H1 (cell line): ENCODE data around the gene ZAP70. TPM values are rescaled to one million over a fixed set of nuclear protein-coding genes. Genes with fewer than 3 reads are reported as not detected.

ENCODE experiments used
- CTCF ChIA-PET: fragments of 300-600 bp; sonication (Branson Sonifier 250); formaldehyde crosslinking; loops from one replicate; lab custom pipeline; 2021; ENCODE audit not compliant: partially characterized antibody; lab: Charles Lee
- POLR2A ChIA-PET: fragments of 300-600 bp; sonication (Branson Sonifier 250); formaldehyde crosslinking; loops from one replicate; lab custom pipeline; 2021; ENCODE audit warnings: inconsistent platforms; ENCODE audit not compliant: partially characterized antibody; lab: Charles Lee
- DNase-seq, 2 experiments: peaks; one replicate each; pipeline versions ENCODE4 v3.0.0 to v3.0.0-alpha.2; 2010 to 2022; ENCODE audit warnings: low spot score in 2 of 2, low read depth in 1 of 2, mixed read lengths in 1 of 2
- FAIRE-seq: peaks from 2 replicates; lab custom pipeline; 2011; peaks lifted over from hg19 to GRCh38; lab: Jason Lieb, UNC
- H2AFZ ChIP-seq: 2 replicates; pipeline ENCODE4 v1.8.1; 2012; ENCODE audit warnings: low read length, inconsistent platforms
- H2AK5ac ChIP-seq: 2 replicates; pipeline ENCODE4 v1.6.1; 2013; ENCODE audit warnings: low read depth, low read length
- H2BK120ac ChIP-seq: replicated peaks from 2 replicates; pipeline ENCODE3; 2013; ENCODE audit warnings: low read depth, low read length, inconsistent platforms
- H2BK12ac ChIP-seq: 2 replicates; pipeline ENCODE4 v1.6.1; 2013; ENCODE audit warnings: low read depth, low read length
- H2BK15ac ChIP-seq: 2 replicates; pipeline ENCODE4 v1.6.1; 2013; ENCODE audit warnings: low read length
- H2BK20ac ChIP-seq: 2 replicates; pipeline ENCODE4 v1.6.1; 2013; ENCODE audit warnings: low read length
- H2BK5ac ChIP-seq: 2 replicates; pipeline ENCODE4 v1.6.1; 2013; ENCODE audit warnings: low read depth, low read length
- H3K14ac ChIP-seq: 2 replicates; pipeline ENCODE4 v1.6.1; 2013; ENCODE audit warnings: inconsistent platforms; ENCODE audit not compliant: insufficient read length
- H3K18ac ChIP-seq: 2 replicates; pipeline ENCODE4 v1.6.1; 2013; ENCODE audit warnings: low read length; ENCODE audit errors: extremely low read depth
- H3K23ac ChIP-seq: 2 replicates; pipeline ENCODE4 v1.6.1; 2013; ENCODE audit warnings: inconsistent platforms; ENCODE audit not compliant: insufficient read length
- H3K23me2 ChIP-seq: 2 replicates; pipeline ENCODE4 v1.6.1; 2013; ENCODE audit warnings: low read depth, low read length
- H3K27ac ChIP-seq: 2 replicates; pipeline ENCODE4 v1.6.1; 2011; ENCODE audit warnings: low read depth, low read length, inconsistent platforms
- H3K27me3 ChIP-seq, 4 experiments: replicated peaks in 1 of 4; 1 replicate in 1 of 4; 2 replicates in 3 of 4; pipeline versions ENCODE4 v1.6.1 to v1.8.1; 2011 to 2013; ENCODE audit warnings: low read length in 3 of 4, mild to moderate bottlenecking in 3 of 4, inconsistent platforms in 2 of 4, mixed read lengths in 2 of 4, moderate library complexity in 1 of 4; ENCODE audit not compliant: control insufficient read depth in 3 of 4, insufficient read depth in 3 of 4; ENCODE audit errors: extremely low read depth in 1 of 4
- H3K36me3 ChIP-seq, 4 experiments: 2 replicates each; pipeline versions ENCODE4 v1.6.1 to v1.8.1; 2011 to 2013; ENCODE audit warnings: mild to moderate bottlenecking in 4 of 4, low read length in 3 of 4, moderate library complexity in 2 of 4, control low read depth in 1 of 4, inconsistent platforms in 1 of 4; ENCODE audit not compliant: insufficient read depth in 4 of 4, control insufficient read depth in 2 of 4
- H3K4ac ChIP-seq: replicated peaks from 2 replicates; pipeline ENCODE3; 2013; ENCODE audit warnings: low read length, low read depth, mixed read lengths, inconsistent platforms; ENCODE audit not compliant: insufficient read length
- H3K4me1 ChIP-seq, 4 experiments: replicated peaks in 1 of 4; 1 replicate in 1 of 4; 2 replicates in 3 of 4; pipeline versions ENCODE4 v1.6.1 to v1.8.1; 2011 to 2013; ENCODE audit warnings: low read length in 3 of 4, inconsistent platforms in 2 of 4, mixed read lengths in 1 of 4; ENCODE audit not compliant: insufficient read depth in 4 of 4, control insufficient read depth in 3 of 4
- H3K4me2 ChIP-seq, 2 experiments: 2 replicates each; pipeline versions ENCODE4 v1.6.1 to v1.8.1; 2011 to 2013; ENCODE audit warnings: low read depth in 2 of 2, low read length in 2 of 2, control low read depth in 1 of 2, inconsistent platforms in 1 of 2, mild to moderate bottlenecking in 1 of 2; ENCODE audit not compliant: insufficient read depth in 1 of 2
- H3K4me3 ChIP-seq, 4 experiments: fragments of 200-600, 300-600 bp in 1 of 4; sonication (generic), shearing (Covaris generic), sonication (Bioruptor Twin) in 1 of 4; 2 replicates each; pipeline versions ENCODE4 v1.5.1 to v1.8.1; 2011 to 2016; ENCODE audit warnings: low read length in 4 of 4, low read depth in 3 of 4, control low read depth in 2 of 4, inconsistent platforms in 2 of 4, mild to moderate bottlenecking in 2 of 4, mixed read lengths in 1 of 4, moderate library complexity in 1 of 4; ENCODE audit not compliant: insufficient read depth in 2 of 4; ENCODE audit errors: extremely low read depth in 1 of 4
- H3K56ac ChIP-seq: replicated peaks from 2 replicates; pipeline ENCODE3; 2013; ENCODE audit warnings: low read depth, mild to moderate bottlenecking, mixed read lengths, low read length, inconsistent platforms; ENCODE audit not compliant: insufficient read length
- H3K79me1 ChIP-seq: 2 replicates; pipeline ENCODE4 v1.6.1; 2013; ENCODE audit warnings: low read depth, low read length, control low read depth
- H3K79me2 ChIP-seq, 2 experiments: 2 replicates each; pipeline versions ENCODE4 v1.6.1 to v1.8.1; 2012 to 2013; ENCODE audit warnings: low read length in 2 of 2, mild to moderate bottlenecking in 2 of 2, inconsistent platforms in 1 of 2; ENCODE audit not compliant: insufficient read depth in 2 of 2, control insufficient read depth in 1 of 2
- H3K9ac ChIP-seq, 4 experiments: replicated peaks in 1 of 4; 1 replicate in 1 of 4; 2 replicates in 3 of 4; pipeline versions ENCODE4 v1.6.1 to v1.8.1; 2011 to 2013; ENCODE audit warnings: low read depth in 3 of 4, low read length in 3 of 4, control low read depth in 2 of 4, mild to moderate bottlenecking in 2 of 4, moderate library complexity in 2 of 4, inconsistent platforms in 1 of 4; ENCODE audit errors: extremely low read depth in 1 of 4
- H3K9me3 ChIP-seq, 2 experiments: 2 replicates each; pipeline versions ENCODE4 v1.6.1 to v1.8.1; 2012 to 2013; ENCODE audit warnings: mild to moderate bottlenecking in 2 of 2, moderate library complexity in 2 of 2, control low read depth in 1 of 2, inconsistent platforms in 1 of 2, low read depth in 1 of 2, low read length in 1 of 2, mixed read lengths in 1 of 2; ENCODE audit not compliant: insufficient read depth in 2 of 2
- H4K20me1 ChIP-seq, 2 experiments: replicated peaks in 1 of 2; 2 replicates each; pipeline versions ENCODE3 to v1.8.1; 2011 to 2013; ENCODE audit warnings: inconsistent platforms in 2 of 2, low read length in 2 of 2, mild to moderate bottlenecking in 1 of 2; ENCODE audit not compliant: insufficient read depth in 2 of 2, control insufficient read depth in 1 of 2
- H4K5ac ChIP-seq: 2 replicates; pipeline ENCODE4 v1.6.1; 2013; ENCODE audit warnings: low read length, low read depth, mixed read lengths, inconsistent platforms; ENCODE audit not compliant: insufficient read length
- H4K8ac ChIP-seq: 2 replicates; pipeline ENCODE4 v1.8.0; 2013; ENCODE audit warnings: mild to moderate bottlenecking, moderate library complexity, low read length, inconsistent platforms; ENCODE audit not compliant: insufficient read depth; ENCODE audit errors: extremely low read depth
- H4K91ac ChIP-seq: replicated peaks from 2 replicates; pipeline ENCODE3; 2013; ENCODE audit warnings: low read length, mixed read lengths, inconsistent platforms; ENCODE audit not compliant: insufficient read length
- CREB1 ChIP-seq: IDR thresholded peaks from 2 replicates; pipeline ENCODE4 v1.6.1; 2012; ENCODE audit warnings: inconsistent platforms
- JUN ChIP-seq: IDR thresholded peaks from 2 replicates; pipeline ENCODE4 v1.6.1; 2011; ENCODE audit warnings: low read depth, mild to moderate bottlenecking, improper control_type of control experiment, low read length
- KDM1A ChIP-seq: fragments of 200-600, 300-600 bp; sonication (generic); IDR thresholded peaks from 2 replicates; pipeline ENCODE4 v1.7.1; 2016; ENCODE audit warnings: mild to moderate bottlenecking, low read length, borderline replicate concordance
- MAX ChIP-seq: IDR thresholded peaks from 2 replicates; pipeline ENCODE4 v1.6.1; 2012; ENCODE audit warnings: inconsistent platforms
- RNF2 ChIP-seq: fragments of 200-900, 300-1000 bp; sonication (generic); IDR thresholded peaks from 2 replicates; pipeline ENCODE4 v1.7.1; 2016; ENCODE audit warnings: borderline replicate concordance, low read depth, mild to moderate bottlenecking, antibody characterized with exemption, low read length; ENCODE audit not compliant: poor library complexity, severe bottlenecking; ENCODE audit errors: missing control alignments
- SP4 ChIP-seq: IDR thresholded peaks from 2 replicates; pipeline ENCODE4 v1.6.1; 2012; ENCODE audit warnings: low read length, inconsistent platforms
- TAF7 ChIP-seq: optimal IDR thresholded peaks from 2 replicates; pipeline ENCODE3; 2011; ENCODE audit warnings: low read depth, mild to moderate bottlenecking, inconsistent platforms, low read length, moderate library complexity, borderline replicate concordance
- TCF12 ChIP-seq: IDR thresholded peaks from 2 replicates; pipeline ENCODE4 v1.6.1; 2011; ENCODE audit warnings: low read depth, mild to moderate bottlenecking, low read length
- YY1 ChIP-seq: IDR thresholded peaks from 2 replicates; pipeline ENCODE4 v1.6.1; 2011; ENCODE audit warnings: low read depth, mild to moderate bottlenecking, low read length
- WGBS, 2 experiments: shearing (Covaris generic) in 1 of 2; methylation state at CpG; one replicate each; pipeline versions ENCODE4 v1.1.6 to v1.1.7; 2013 to 2015; ENCODE audit warnings: low lambda C conversion rate in 2 of 2, mixed read lengths in 2 of 2, inconsistent platforms in 1 of 2, low coverage in 1 of 2, missing lambda C conversion rate in 1 of 2; ENCODE audit not compliant: insufficient replicate concordance in 2 of 2, insufficient coverage in 1 of 2, insufficient read length in 1 of 2; ENCODE audit errors: extremely low coverage in 1 of 2, missing lambda C conversion rate in 1 of 2; 5-methylcytosine and 5-hydroxymethylcytosine counted together
- polyA plus RNA-seq, 7 experiments: library from polyadenylated mRNA; depleted of rRNA in 3 of 7; stranded (reverse) in 5 of 7; unstranded in 2 of 7; fragments of >200 nt in 5 of 7; fragments of 200-250 nt in 2 of 7; gene quantifications; 1 replicate in 5 of 7; 2 replicates in 1 of 7; 4 replicates in 1 of 7; pipeline versions ENCODE4 v1.2.1 to v1.2.3, GENCODE V29; 2011 to 2013; ENCODE audit warnings: missing spikeins in 2 of 7, mixed read lengths in 2 of 7
- total RNA-seq: library from RNA; stranded (reverse); fragmentation: NEBNext Ultra II Directional; extraction: Animal tissue kit (Norgen Biotek cat#: 25700); gene quantifications from 2 replicates; pipeline ENCODE4 v1.2.1, GENCODE V29; 2021

The ZAP70 gene
- total and polyA plus RNA-seq, 2 of the 8 experiments (the other 6 are each of a cell fraction or from before 2014, with no cell fraction given) = 0.15 TPM; not detected in 1

GRCh38 chr2:97747716-97748115, 34.3 kb downstream of the ZAP70 start:
- ChIA-PET POLR2A (interaction anchor here (0.6 kb wide), 1 partner anchor 211 kb away, joined by 4 read pairs; no protein-coding TSS in a partner anchor), CTCF (interaction anchor here (0.6 to 10.1 kb wide), 12 partner anchors 8 to 48 kb away, joined by 3 to 149 read pairs (median 4); partner anchors contain the start of gene ZAP70)
- Histone ChIP-seq H2BK15ac (no peak overlapping the region), H3K4ac (no peak overlapping the region), H2BK20ac (no peak overlapping the region), H2AK5ac (no peak overlapping the region), H3K36me3 (no peaks in the 10 kb centered on the region), H3K27me3 (no peaks in the 10 kb centered on the region), H4K8ac (no peak overlapping the region), H4K20me1 (no peaks in the 10 kb centered on the region), H3K14ac (no peak overlapping the region), H3K79me1 (no peaks in the 10 kb centered on the region), H2BK12ac (no peak overlapping the region), H4K91ac (no peak overlapping the region), H3K4me2 (no peak overlapping the region), H3K4me1 (peaks cover 0 to 10% (median 3%) of the 10 kb centered on the region in 4 experiments; a peak in 4 of 7 replicates), H2AFZ (no peak overlapping the region), H3K18ac (no peak overlapping the region), H2BK5ac (no peak overlapping the region), H3K4me3 (no peak overlapping the region), H3K9ac (no peak overlapping the region), H3K23ac (no peak overlapping the region), H2BK120ac (no peak overlapping the region), H3K27ac (no peak overlapping the region), H4K5ac (no peak overlapping the region), H3K9me3 (no peaks in the 10 kb centered on the region), H3K23me2 (no peaks in the 10 kb centered on the region), H3K56ac (no peak overlapping the region), H3K79me2 (no peaks in the 10 kb centered on the region)
- TF ChIP-seq RNF2 = no peak
- TF ChIP-seq MAX = no peak
- TF ChIP-seq CREB1 = no peak
- no peak for TF ChIP-seq TCF12
- no peak for TF ChIP-seq SP4
- no peak for TF ChIP-seq JUN
- TF ChIP-seq TAF7 = no peak
- no peak for TF ChIP-seq YY1
- no peak for TF ChIP-seq KDM1A
- WGBS, 2 experiments = 89% methylated on average over 4 of the region's 4 CpGs; no CpG with 5 or more reads in 1 of the 2 experiments
- FAIRE-seq (no peak), DNase-seq (no peak)
